Spleen (tissue), 7 donors: ENCODE data around the gene GRAMD1B.

Source experiments
- CTCF ChIP-seq, 11 experiments: fragments of 200-600 bp in 7 of 11; fragments of 450-650 bp in 4 of 11; sonication (generic) in 4 of 11; IDR thresholded peaks in 8 of 11; conservative IDR thresholded peaks in 3 of 11; 1 replicate in 7 of 11; 2 replicates in 4 of 11; pipeline versions ENCODE4 v1.4.0 to v1.8.0; 2016 to 2021; ENCODE audit warnings: antibody characterized with exemption in 11 of 11, inconsistent platforms in 4 of 11, mild to moderate bottlenecking in 1 of 11
- POLR2A ChIP-seq, 3 donors: fragments of 450-650 bp; IDR thresholded peaks; one replicate each; pipeline ENCODE4 v1.5.1; 2017; ENCODE audit warnings: antibody characterized with exemption in 3 of 3, mild to moderate bottlenecking in 1 of 3
- donor health status: DM: no; HTN: no; CAD: no; lungs with moderate emphysema.
- donor health status: DM: no; HTN: no; CAD: no.
- donor health status: DM: no; HTN: no; CAD: no.

DNA sequence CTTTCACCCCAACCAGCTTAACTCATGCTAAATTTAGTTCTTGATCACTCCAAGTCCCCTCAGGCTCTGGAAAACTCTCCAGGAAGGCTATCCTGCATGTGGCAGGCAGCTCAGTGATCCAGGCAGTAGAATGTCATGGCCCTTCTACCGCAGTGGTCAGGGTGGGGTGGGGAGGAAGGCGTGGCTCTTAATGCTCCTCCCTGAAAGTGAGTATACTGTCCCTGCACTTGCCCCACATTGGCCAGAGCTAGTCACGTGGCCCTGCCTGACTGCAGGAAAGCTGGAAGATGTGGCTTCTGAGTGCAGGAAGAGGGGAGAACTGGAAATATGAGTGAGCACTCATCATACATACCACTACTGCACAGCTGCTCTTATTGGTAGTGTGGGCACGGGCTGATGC, 102.1 kb downstream of the GRAMD1B start:
- TF ChIP-seq CTCF (IDR thresholded peaks at IDR 0.05 in 8 of 11, conservative IDR thresholded peaks at IDR 0.05 in 3 of 11) (no peak), POLR2A (IDR thresholded peaks at IDR 0.05) (no peak)
